ENCODE measurements around the gene DNAJB1.

DNA sequence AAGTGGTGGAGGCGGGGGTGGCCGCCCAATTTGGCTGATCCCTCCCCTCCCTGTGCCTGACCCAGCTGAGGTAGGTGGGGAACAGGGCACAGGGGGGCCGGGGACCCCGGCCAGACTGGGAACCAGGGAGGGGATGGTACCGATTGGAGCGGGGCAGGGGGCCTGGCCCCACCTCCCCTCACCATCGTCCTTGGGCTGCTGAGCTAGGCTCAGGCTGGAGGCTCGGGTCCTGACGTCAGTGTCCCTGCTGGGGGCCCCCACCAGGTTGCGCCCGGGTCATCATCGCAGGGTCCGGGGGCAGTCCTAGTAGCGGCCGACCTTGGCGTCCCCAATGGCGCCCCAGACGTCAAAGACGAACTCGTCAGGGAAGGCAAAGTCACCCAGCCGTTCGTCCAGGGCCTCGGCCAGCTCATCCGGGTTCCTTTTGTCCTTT is 40.1 kb downstream of the DNAJB1 start:
- TF ChIP-seq CTCF (IDR thresholded peaks at IDR 0.05): no peak
- TF ChIP-seq POLR2A (IDR thresholded peaks at IDR 0.05): no peak
